ENCODE results near the gene CEP290. TPM values are rescaled to one million over a fixed set of nuclear protein-coding genes. Genes with fewer than 3 reads are reported as not detected.

The CEP290 gene
- total RNA-seq, 1 donor from 2014 or later, result 15.4 TPM

- H3K27me3 Mint-ChIP-seq (ENCODE audit: unreplicated experiment), result no peaks in the 10 kb centered on the region
- peaks cover 9% of the 10 kb centered on the region for H3K36me3 Mint-ChIP-seq (ENCODE audit: unreplicated experiment)
- no peak for DNase-seq (ENCODE audit: extremely low spot score, unreplicated experiment)
- H3K27ac Mint-ChIP-seq (ENCODE audit: unreplicated experiment), result no peak overlapping the region
- H3K4me1 Mint-ChIP-seq (ENCODE audit: unreplicated experiment), result peaks cover under 1% of the 10 kb centered on the region
- TF ChIP-seq, protein P1, sequence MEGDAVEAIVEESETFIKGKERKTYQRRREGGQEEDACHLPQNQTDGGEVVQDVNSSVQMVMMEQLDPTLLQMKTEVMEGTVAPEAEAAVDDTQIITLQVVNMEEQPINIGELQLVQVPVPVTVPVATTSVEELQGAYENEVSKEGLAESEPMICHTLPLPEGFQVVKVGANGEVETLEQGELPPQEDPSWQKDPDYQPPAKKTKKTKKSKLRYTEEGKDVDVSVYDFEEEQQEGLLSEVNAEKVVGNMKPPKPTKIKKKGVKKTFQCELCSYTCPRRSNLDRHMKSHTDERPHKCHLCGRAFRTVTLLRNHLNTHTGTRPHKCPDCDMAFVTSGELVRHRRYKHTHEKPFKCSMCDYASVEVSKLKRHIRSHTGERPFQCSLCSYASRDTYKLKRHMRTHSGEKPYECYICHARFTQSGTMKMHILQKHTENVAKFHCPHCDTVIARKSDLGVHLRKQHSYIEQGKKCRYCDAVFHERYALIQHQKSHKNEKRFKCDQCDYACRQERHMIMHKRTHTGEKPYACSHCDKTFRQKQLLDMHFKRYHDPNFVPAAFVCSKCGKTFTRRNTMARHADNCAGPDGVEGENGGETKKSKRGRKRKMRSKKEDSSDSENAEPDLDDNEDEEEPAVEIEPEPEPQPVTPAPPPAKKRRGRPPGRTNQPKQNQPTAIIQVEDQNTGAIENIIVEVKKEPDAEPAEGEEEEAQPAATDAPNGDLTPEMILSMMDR (IDR thresholded peaks at IDR 0.05), result no peak
- no peaks in the 10 kb centered on the region for H3K9me3 Mint-ChIP-seq (ENCODE audit: unreplicated experiment)
- H3K4me3 Mint-ChIP-seq (ENCODE audit: unreplicated experiment), result no peak overlapping the region
Measured at GRCh38 chr12:88127099-88127498, 14.8 kb downstream of the CEP290 start.

- Mint-ChIP-seq H3K27me3 (ENCODE audit: unreplicated experiment) (no peaks in the 10 kb centered on the region), H3K36me3 (ENCODE audit: unreplicated experiment) (peaks cover 21% of the 10 kb centered on the region), H3K9me3 (ENCODE audit: unreplicated experiment) (no peaks in the 10 kb centered on the region), H3K27ac (ENCODE audit: unreplicated experiment) (no peak overlapping the region), H3K4me1 (ENCODE audit: unreplicated experiment) (no peaks in the 10 kb centered on the region), H3K4me3 (ENCODE audit: unreplicated experiment) (no peak overlapping the region)
- TF ChIP-seq, protein P1 (IDR thresholded peaks at IDR 0.05), result no peak
- no peak for DNase-seq (ENCODE audit: extremely low spot score, unreplicated experiment)
Measured at GRCh38 chr12:88122666-88123065, 19.2 kb downstream of the CEP290 start.

- H3K36me3 Mint-ChIP-seq (ENCODE audit: unreplicated experiment), result peaks cover 35% of the 10 kb centered on the region
- no peaks in the 10 kb centered on the region for H3K27me3 Mint-ChIP-seq (ENCODE audit: unreplicated experiment)
- TF ChIP-seq, protein P1 (IDR thresholded peaks at IDR 0.05), result no peak
- DNase-seq (ENCODE audit: extremely low spot score, unreplicated experiment), result no peak
- H3K4me3 Mint-ChIP-seq (ENCODE audit: unreplicated experiment), result peak overlapping the region; percentile 19
- H3K9me3 Mint-ChIP-seq (ENCODE audit: unreplicated experiment), result no peaks in the 10 kb centered on the region
- peaks cover 15% of the 10 kb centered on the region for H3K4me1 Mint-ChIP-seq (ENCODE audit: unreplicated experiment)
- peak overlapping the region; percentile 66 for H3K27ac Mint-ChIP-seq (ENCODE audit: unreplicated experiment)
Measured at GRCh38 chr12:88113871-88114270, 28.0 kb downstream of the CEP290 start.

DNA sequence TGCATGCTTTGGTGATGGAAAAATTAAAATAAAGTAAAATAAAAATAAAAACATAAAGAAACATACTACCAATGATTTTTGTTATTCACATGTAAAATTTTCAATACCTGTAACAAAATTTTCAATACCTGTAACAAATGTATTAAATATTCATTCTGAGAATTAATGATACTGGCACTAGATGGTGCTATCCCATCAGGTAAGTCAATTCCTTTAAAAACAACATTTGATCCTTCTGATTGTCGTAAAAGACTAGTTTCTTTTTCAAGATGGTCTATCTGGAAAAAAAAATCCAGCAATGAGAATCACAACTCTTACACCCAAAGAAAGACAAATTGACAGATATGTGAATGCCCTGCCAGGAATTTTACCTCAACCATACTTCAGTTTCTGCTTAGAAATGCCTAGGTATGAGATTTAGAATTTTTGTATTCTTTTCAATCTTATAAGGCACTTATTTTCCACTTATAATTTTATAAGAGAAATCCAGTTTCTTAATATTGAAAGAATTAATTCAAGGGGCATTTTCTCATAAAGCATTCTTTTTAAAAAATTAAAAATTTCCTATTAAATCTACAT lies 30.7 kb downstream of the CEP290 start:
- H3K36me3 Mint-ChIP-seq (ENCODE audit: unreplicated experiment), result peaks cover 30% of the 10 kb centered on the region
- no peak for DNase-seq (ENCODE audit: extremely low spot score, unreplicated experiment)

DNA sequence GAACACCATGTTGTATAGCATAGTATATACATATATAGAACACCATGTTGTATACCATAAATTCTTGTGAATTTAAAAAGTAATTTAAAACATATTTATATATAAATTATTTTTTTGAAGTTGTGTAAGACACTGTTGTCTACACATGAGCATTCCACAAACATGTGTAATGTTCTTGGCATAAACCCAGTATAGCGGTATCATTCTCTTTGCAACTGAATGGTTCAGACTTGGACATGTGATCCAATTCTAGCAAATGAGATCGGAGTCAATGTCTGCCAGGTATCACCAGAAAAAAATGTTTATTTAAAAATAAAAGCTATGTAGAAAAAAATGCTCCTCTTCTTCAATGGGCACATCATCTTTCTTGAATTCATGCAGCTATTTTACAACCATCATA lies 33.9 kb downstream of the CEP290 start:
- H3K27ac Mint-ChIP-seq (ENCODE audit: unreplicated experiment), result no peak overlapping the region
- H3K4me1 Mint-ChIP-seq (ENCODE audit: unreplicated experiment), result peaks cover 3% of the 10 kb centered on the region
- H3K27me3 Mint-ChIP-seq (ENCODE audit: unreplicated experiment), result no peaks in the 10 kb centered on the region
- H3K4me3 Mint-ChIP-seq (ENCODE audit: unreplicated experiment), result no peak overlapping the region
- DNase-seq (ENCODE audit: extremely low spot score, unreplicated experiment), result no peak
- no peaks in the 10 kb centered on the region for H3K9me3 Mint-ChIP-seq (ENCODE audit: unreplicated experiment)
- TF ChIP-seq, protein P1 (IDR thresholded peaks at IDR 0.05), result no peak
- peaks cover 37% of the 10 kb centered on the region for H3K36me3 Mint-ChIP-seq (ENCODE audit: unreplicated experiment)

More for the DNA sequence above, 30.7 kb downstream of the CEP290 start:
- TF ChIP-seq, protein P1 (IDR thresholded peaks at IDR 0.05), result peak; percentile 54
- peaks cover 15% of the 10 kb centered on the region for H3K4me1 Mint-ChIP-seq (ENCODE audit: unreplicated experiment)
- H3K27me3 Mint-ChIP-seq (ENCODE audit: unreplicated experiment), result no peaks in the 10 kb centered on the region
- H3K27ac Mint-ChIP-seq (ENCODE audit: unreplicated experiment), result peak overlapping the region; percentile 36
- H3K9me3 Mint-ChIP-seq (ENCODE audit: unreplicated experiment), result no peaks in the 10 kb centered on the region
- peak overlapping the region; percentile 59 for H3K4me3 Mint-ChIP-seq (ENCODE audit: unreplicated experiment)
